Endothelial cell (in vitro differentiated cells): ENCODE results near the gene CRYBB1. TPM values are rescaled to one million over a fixed set of nuclear protein-coding genes. Genes with fewer than 3 reads are reported as not detected.

Experiments
- DNase-seq: peaks from one replicate; pipeline ENCODE4 v3.0.0; 2021; ENCODE audit warnings: low spot score
- H3K27ac Mint-ChIP-seq: one replicate; pipeline ENCODE4 v1.8.0; 2021; ENCODE audit warnings: mixed read lengths, inconsistent platforms; ENCODE audit not compliant: unreplicated experiment
- H3K27me3 Mint-ChIP-seq: one replicate; pipeline ENCODE4 v1.8.0; 2021; ENCODE audit warnings: mild to moderate bottlenecking, moderate library complexity, mixed read lengths, inconsistent platforms; ENCODE audit not compliant: unreplicated experiment
- H3K36me3 Mint-ChIP-seq: one replicate; pipeline ENCODE4 v1.8.0; 2021; ENCODE audit warnings: mild to moderate bottlenecking, low read depth, mixed read lengths, inconsistent platforms; ENCODE audit not compliant: unreplicated experiment
- H3K4me1 Mint-ChIP-seq: one replicate; pipeline ENCODE4 v1.8.0; 2021; ENCODE audit warnings: mild to moderate bottlenecking, mixed read lengths, inconsistent platforms; ENCODE audit not compliant: unreplicated experiment
- H3K4me3 Mint-ChIP-seq: one replicate; pipeline ENCODE4 v1.8.0; 2021; ENCODE audit warnings: mild to moderate bottlenecking, mixed read lengths, inconsistent platforms; ENCODE audit not compliant: unreplicated experiment
- H3K9me3 Mint-ChIP-seq: one replicate; pipeline ENCODE4 v1.8.0; 2021; ENCODE audit warnings: mixed read lengths, inconsistent platforms; ENCODE audit not compliant: unreplicated experiment
- long read RNA-seq: library from polyadenylated mRNA; unstranded; transcript quantifications from one replicate; pipeline ENCODE4 v2.0.0, GENCODE V29; 2020; ENCODE audit not compliant: unreplicated experiment
- total RNA-seq: library from RNA; stranded (reverse); fragmentation: NEBNext Ultra II Directional; extraction: Animal tissue kit (Norgen Biotek cat#: 25700); gene quantifications from one replicate; pipeline ENCODE4 v1.2.1, GENCODE V29; 2021; ENCODE audit not compliant: unreplicated experiment
- TF ChIP-seq, protein P1 (sequence below): fragments of 200-600 bp; sonication (generic); IDR thresholded peaks from one replicate; pipeline ENCODE4 v1.5.0; 2021; ENCODE audit warnings: antibody characterized with exemption; ENCODE audit not compliant: unreplicated experiment

CRYBB1 gene
- total RNA-seq, result 9.5 TPM
- long read RNA-seq, partial matches to known transcripts, result 10 of 12 reads
- long read RNA-seq, other reads (novel, unspliced or antisense), result 2 of 12 reads

DNA sequence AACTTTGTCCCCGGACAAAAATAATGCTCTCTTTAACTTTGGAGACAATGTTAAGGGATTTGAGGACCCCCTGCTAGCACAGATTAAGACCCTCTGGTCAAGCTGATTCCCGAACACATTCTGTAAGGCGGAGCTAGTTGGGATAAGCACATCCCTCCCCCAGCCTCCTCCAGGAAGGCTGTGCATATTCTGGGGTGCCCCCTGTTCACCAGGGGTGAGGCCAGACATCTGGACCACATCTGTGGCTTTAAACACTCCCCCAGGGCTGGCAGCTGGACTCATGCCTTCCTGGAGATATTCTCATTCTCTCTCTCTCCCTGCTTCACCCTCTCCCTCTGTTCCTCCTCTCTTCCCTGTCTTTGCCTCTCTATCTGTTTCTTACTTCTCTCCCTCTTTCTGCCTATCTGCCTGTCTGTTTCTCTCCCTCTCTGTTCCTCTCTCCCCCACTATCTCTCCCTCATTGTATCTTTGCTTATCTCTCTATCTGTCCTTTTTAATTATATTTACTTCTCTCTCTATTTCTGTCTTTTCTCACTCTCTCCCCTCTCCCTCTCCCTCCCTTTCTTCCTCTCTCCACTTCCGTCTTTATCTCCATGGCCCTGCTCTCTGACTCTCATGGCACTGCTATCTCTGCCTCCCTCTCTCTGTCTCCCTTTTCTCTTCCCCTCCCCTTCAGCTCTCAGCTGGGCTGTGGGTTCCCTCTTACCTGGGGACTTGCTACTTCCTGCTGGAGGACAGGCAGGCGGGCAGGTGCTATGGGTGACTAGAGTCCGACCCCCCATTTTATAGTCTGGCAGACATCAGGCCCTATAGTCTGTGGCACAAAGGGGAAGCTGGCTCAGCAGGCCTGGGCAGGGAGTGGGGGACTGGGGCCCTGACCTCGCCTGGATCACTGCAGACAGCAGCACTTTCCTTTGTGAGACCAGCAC is at the start of gene CRYBB1:
CRYBB1 (minus strand) TSS at position 757 of the 929 bp plus-strand sequence. CDS start 1,708 bp downstream, outside the sequence.
- Mint-ChIP-seq H3K27me3 (peaks cover 9% of the 10 kb centered on the region), H3K4me3 (peak within 1 kb of the TSS; percentile 23), H3K36me3 (no peaks in the 10 kb centered on the region), H3K27ac (peak within 1 kb of the TSS; percentile 63), H3K4me1 (peaks cover 45% of the 10 kb centered on the region), H3K9me3 (no peaks in the 10 kb centered on the region)
- DNase-seq, result no peak
- TF ChIP-seq, protein P1, sequence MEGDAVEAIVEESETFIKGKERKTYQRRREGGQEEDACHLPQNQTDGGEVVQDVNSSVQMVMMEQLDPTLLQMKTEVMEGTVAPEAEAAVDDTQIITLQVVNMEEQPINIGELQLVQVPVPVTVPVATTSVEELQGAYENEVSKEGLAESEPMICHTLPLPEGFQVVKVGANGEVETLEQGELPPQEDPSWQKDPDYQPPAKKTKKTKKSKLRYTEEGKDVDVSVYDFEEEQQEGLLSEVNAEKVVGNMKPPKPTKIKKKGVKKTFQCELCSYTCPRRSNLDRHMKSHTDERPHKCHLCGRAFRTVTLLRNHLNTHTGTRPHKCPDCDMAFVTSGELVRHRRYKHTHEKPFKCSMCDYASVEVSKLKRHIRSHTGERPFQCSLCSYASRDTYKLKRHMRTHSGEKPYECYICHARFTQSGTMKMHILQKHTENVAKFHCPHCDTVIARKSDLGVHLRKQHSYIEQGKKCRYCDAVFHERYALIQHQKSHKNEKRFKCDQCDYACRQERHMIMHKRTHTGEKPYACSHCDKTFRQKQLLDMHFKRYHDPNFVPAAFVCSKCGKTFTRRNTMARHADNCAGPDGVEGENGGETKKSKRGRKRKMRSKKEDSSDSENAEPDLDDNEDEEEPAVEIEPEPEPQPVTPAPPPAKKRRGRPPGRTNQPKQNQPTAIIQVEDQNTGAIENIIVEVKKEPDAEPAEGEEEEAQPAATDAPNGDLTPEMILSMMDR, result no peak

GRCh38 chr22:26667140-26667539 is 49.3 kb upstream of the CRYBB1 start:
- no peaks in the 10 kb centered on the region for H3K27me3 Mint-ChIP-seq
- H3K4me3 Mint-ChIP-seq, result no peak overlapping the region
- H3K9me3 Mint-ChIP-seq, result no peaks in the 10 kb centered on the region
- TF ChIP-seq, protein P1, result no peak
- peaks cover 3% of the 10 kb centered on the region for H3K36me3 Mint-ChIP-seq
- no peak overlapping the region for H3K27ac Mint-ChIP-seq
- no peak for DNase-seq
- peaks cover 10% of the 10 kb centered on the region for H3K4me1 Mint-ChIP-seq

GRCh38 chr22:26665813-26666231 is 48.0 kb upstream of the CRYBB1 start:
- TF ChIP-seq, protein P1, result no peak
- H3K4me3 Mint-ChIP-seq, result no peak overlapping the region
- no peak for DNase-seq
- no peaks in the 10 kb centered on the region for H3K9me3 Mint-ChIP-seq
- H3K27ac Mint-ChIP-seq, result no peak overlapping the region
- H3K4me1 Mint-ChIP-seq, result peaks cover 4% of the 10 kb centered on the region
- H3K36me3 Mint-ChIP-seq, result no peaks in the 10 kb centered on the region
- no peaks in the 10 kb centered on the region for H3K27me3 Mint-ChIP-seq

- H3K9me3 Mint-ChIP-seq, result no peaks in the 10 kb centered on the region
- TF ChIP-seq, protein P1, result no peak
- no peaks in the 10 kb centered on the region for H3K27me3 Mint-ChIP-seq
- H3K4me1 Mint-ChIP-seq, result peaks cover 2% of the 10 kb centered on the region
- no peak overlapping the region for H3K4me3 Mint-ChIP-seq
- H3K27ac Mint-ChIP-seq, result no peak overlapping the region
- no peaks in the 10 kb centered on the region for H3K36me3 Mint-ChIP-seq
- no peak for DNase-seq
Measured at GRCh38 chr22:26663374-26663923, 45.6 kb upstream of the CRYBB1 start.
